ENCODE measurements around the gene MAPKAPK5.

DNA sequence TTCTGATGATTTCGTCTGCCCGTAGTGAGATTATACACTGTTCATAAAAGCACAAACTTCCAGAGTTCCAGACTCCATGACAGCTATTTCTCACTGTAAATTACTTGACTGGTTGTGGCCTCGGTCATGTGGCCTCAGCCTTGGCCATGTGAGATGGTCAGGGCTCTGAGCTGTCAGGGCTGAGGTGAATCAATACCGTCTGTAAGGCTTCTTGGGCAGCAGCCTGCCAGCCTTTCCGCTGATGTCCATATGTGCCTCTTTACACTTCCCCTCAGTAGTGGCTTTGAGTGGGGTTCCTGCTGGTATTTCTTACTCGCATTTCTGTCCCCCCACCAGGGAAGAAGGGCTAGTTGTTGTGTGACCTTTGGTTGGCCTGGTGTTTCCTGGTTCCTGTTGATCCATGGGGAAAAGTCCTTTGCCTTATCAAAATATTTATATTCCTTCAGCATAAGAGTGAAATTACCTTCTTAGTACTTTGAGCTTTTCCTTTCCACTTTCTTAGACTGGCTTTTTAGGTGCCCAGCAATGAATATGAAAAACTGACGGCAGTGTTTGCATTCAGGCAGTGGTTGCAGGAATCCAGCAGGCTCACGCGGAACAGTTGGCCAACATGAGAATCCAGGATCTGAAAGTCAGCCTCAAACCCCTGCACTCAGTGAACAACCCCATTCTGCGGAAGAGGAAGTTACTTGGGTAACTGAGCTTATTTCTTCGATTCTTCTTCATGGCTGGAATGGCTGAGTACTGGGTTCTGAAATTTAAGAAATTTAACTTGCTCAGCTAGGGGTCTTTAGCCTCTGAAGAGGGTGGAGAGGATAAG is 46.1 kb downstream of the MAPKAPK5 start:
- TF ChIP-seq ZNF274 (IDR thresholded peaks at IDR 0.05; ENCODE audit: low read depth, low read length) (no peak), YY1 (IDR thresholded peaks at IDR 0.05; ENCODE audit: insufficient read depth, insufficient read length) (no peak)
